Right ventricle myocardium inferior (tissue), 1 donor: ENCODE measurements around the gene C7. TPM values are rescaled to one million over a fixed set of nuclear protein-coding genes. Genes with fewer than 3 reads are reported as not detected.

ENCODE experiments used
- total RNA-seq: library from RNA; stranded (reverse); fragmentation: NEBNext Ultra II Directional; extraction: Animal tissue kit (Norgen Biotek cat#: 25700); gene quantifications from one replicate; pipeline ENCODE4 v1.2.1, GENCODE V29; 2021
- donor health status: DM: no; HTN: yes; CAD: no; lungs with severe emphysema.

Gene C7
- total RNA-seq, 1 donor from 2014 or later, result 346 TPM

Other genes with a start within 250 kb of the C7 start
- 8.5 TPM for gene PTGER4, start 229.6 kb upstream of the C7 start, total RNA-seq
- 19.3 TPM for gene TTC33, start 153.5 kb upstream of the C7 start, total RNA-seq
- gene PRKAA1, start 111.1 kb upstream of the C7 start, total RNA-seq, result 33.6 TPM
- 693 TPM for gene RPL37, start 74.3 kb upstream of the C7 start, total RNA-seq
- gene CARD6, start 68.1 kb upstream of the C7 start, total RNA-seq, result 7.1 TPM
- not detected for gene MROH2B, start 161.8 kb downstream of the C7 start, total RNA-seq